ENCODE data around the gene KIAA0319L. TPM values are rescaled to one million over a fixed set of nuclear protein-coding genes. Genes with fewer than 3 reads are reported as not detected.

KIAA0319L gene
- total RNA-seq (2022) = 72.0 and 72.6 TPM in 2 replicates
- Bru-seq, nascent RNA = percentile 81 among the genes with signal in this experiment
- BruChase-seq, experiment 1, labeled RNA remaining after a 6-hour chase = percentile 82 among the genes with signal in this experiment
- percentile 81 among the genes with signal in this experiment for BruChase-seq, experiment 2, labeled RNA remaining after a 2-hour chase
- long read RNA-seq, full-length matches to known transcripts = 18 of 41 reads
- long read RNA-seq, partial matches to known transcripts = 5 of 41 reads
- long read RNA-seq, other reads (novel, unspliced or antisense) = 18 of 41 reads

DNA sequence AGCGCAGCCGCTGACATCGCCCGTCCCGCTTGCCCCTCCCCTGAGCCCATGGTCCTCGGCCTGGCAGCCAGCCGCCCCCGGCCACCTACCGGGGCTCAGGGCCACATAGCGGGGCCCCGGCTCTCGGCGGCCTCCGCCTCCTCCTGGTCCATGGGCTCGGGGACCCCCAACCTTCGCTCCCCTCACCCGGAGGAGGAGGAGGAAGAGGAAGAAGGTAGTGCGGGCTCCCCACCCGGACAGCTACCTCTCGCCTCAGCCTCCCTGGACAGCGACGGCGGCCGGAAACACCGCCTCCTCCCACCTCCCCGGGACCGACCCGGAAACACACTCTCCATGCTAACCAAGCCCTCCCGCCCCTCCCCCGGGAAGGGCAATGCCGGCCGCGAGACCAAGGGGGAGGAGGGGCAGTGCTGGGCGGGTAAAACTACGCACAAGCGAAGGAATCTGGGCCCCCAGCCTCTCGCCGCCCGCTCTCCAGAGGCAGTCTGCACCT, at the start of gene KIAA0319L:
KIAA0319L (minus strand) TSS at position 286 of the 493 bp plus-strand sequence. CDS start 2,912 bp downstream, outside the sequence.
- CTCF ChIA-PET = interaction anchor here (0.6 to 2.6 kb wide), 7 partner anchors 10 to 213 kb away, joined by 3 to 20 read pairs (median 3); partner anchors contain the start of genes CLSPN and TFAP2E
- Mint-ChIP-seq H3K27me3 (ENCODE audit: unreplicated experiment) (no peaks in the 10 kb centered on the region), H3K9me3 (ENCODE audit: low read depth, unreplicated experiment) (no peaks in the 10 kb centered on the region), H3K4me3 (ENCODE audit: low read depth, unreplicated experiment) (peak within 1 kb of the TSS; percentile 96), H3K4me1 (ENCODE audit: low read depth, unreplicated experiment) (peaks cover 23% of the 10 kb centered on the region), H3K27ac (ENCODE audit: unreplicated experiment) (peak within 1 kb of the TSS; percentile 93), H3K36me3 (ENCODE audit: insufficient read depth, unreplicated experiment) (peaks cover 49% of the 10 kb centered on the region)
- intact Hi-C loops (cut with micrococcal nuclease; ENCODE audit: unreplicated experiment) = loop anchor here (2.0 kb wide), 1 partner anchor 106 kb away; no protein-coding TSS in a partner anchor
- TF ChIP-seq, protein P1, sequence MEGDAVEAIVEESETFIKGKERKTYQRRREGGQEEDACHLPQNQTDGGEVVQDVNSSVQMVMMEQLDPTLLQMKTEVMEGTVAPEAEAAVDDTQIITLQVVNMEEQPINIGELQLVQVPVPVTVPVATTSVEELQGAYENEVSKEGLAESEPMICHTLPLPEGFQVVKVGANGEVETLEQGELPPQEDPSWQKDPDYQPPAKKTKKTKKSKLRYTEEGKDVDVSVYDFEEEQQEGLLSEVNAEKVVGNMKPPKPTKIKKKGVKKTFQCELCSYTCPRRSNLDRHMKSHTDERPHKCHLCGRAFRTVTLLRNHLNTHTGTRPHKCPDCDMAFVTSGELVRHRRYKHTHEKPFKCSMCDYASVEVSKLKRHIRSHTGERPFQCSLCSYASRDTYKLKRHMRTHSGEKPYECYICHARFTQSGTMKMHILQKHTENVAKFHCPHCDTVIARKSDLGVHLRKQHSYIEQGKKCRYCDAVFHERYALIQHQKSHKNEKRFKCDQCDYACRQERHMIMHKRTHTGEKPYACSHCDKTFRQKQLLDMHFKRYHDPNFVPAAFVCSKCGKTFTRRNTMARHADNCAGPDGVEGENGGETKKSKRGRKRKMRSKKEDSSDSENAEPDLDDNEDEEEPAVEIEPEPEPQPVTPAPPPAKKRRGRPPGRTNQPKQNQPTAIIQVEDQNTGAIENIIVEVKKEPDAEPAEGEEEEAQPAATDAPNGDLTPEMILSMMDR (IDR thresholded peaks at IDR 0.05; ENCODE audit: unreplicated experiment) = no peak
- peak; percentile 88 for DNase-seq
- BruUV-seq (replicated peaks) = no TSS peak

DNA sequence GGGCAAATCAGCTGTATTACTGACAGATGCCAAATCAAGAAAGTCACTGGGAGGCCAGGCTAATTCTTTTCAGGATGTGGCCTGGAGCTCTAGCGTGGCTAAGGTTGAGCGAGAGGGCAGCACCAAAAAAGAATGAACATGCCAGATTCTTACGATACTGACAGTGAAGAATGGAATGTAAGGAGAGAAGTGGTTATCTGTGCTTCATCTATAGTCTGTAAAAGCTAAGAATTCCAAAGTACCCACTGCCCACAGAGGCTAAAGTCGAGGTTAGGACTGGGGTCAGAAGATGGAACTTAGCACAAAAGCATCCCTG, 48.6 kb upstream of the KIAA0319L start:
- Mint-ChIP-seq H3K4me1 (ENCODE audit: low read depth, unreplicated experiment) (no peaks in the 10 kb centered on the region), H3K27me3 (ENCODE audit: unreplicated experiment) (no peaks in the 10 kb centered on the region), H3K4me3 (ENCODE audit: low read depth, unreplicated experiment) (no peak overlapping the region), H3K9me3 (ENCODE audit: low read depth, unreplicated experiment) (no peaks in the 10 kb centered on the region), H3K27ac (ENCODE audit: unreplicated experiment) (no peak overlapping the region), H3K36me3 (ENCODE audit: insufficient read depth, unreplicated experiment) (peaks cover 31% of the 10 kb centered on the region)
- no TSS peak for BruUV-seq (replicated peaks)
- no peak for DNase-seq
- TF ChIP-seq, protein P1 (IDR thresholded peaks at IDR 0.05; ENCODE audit: unreplicated experiment) = no peak
- CTCF ChIA-PET = no interaction called here
- intact Hi-C loops (cut with micrococcal nuclease; ENCODE audit: unreplicated experiment) = no loop called here

DNA sequence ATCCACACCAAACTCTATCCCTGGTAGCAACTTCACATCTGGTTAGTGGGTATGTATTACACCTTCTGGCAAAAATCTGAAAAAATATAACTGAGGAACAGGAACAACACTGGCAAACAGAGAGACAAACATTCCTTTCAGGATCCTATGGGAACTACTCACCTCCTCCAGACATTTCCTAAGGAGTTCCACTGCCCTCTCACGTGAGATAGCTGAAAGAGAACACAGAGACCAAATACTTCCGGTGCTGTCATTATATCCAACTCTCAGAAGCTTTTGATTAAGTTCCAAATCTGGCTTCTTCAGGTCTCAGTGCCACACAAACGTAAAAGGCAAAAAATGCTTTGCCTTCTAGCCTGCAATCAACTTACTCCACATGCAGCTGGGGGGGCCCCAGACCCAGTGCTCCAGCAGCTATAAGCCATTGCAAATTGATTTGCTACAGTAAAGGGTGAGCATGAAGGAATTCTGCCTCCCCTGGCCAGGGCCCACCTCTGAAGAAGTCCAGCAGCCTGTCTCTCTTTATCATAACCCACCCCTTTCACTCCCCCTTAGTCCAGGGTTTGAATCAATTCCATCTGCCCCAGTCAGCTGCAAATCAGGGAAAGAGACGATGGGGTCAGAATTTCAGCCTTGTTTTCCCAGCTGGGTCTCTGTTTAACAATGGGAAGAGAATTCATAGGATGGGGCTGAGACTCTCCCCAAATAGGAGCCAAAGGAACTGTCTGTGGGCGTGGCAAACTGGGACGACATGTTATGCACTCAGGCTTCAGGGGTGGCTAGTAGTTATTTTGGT, 48.1 kb upstream of the KIAA0319L start:
- H3K9me3 Mint-ChIP-seq (ENCODE audit: low read depth, unreplicated experiment) = no peaks in the 10 kb centered on the region
- no peak overlapping the region for H3K27ac Mint-ChIP-seq (ENCODE audit: unreplicated experiment)
- H3K4me3 Mint-ChIP-seq (ENCODE audit: low read depth, unreplicated experiment) = no peak overlapping the region
- TF ChIP-seq, protein P1 (IDR thresholded peaks at IDR 0.05; ENCODE audit: unreplicated experiment) = no peak
- H3K27me3 Mint-ChIP-seq (ENCODE audit: unreplicated experiment) = no peaks in the 10 kb centered on the region
- DNase-seq = no peak
- CTCF ChIA-PET = no interaction called here
- H3K36me3 Mint-ChIP-seq (ENCODE audit: insufficient read depth, unreplicated experiment) = peaks cover 36% of the 10 kb centered on the region
- intact Hi-C loops (cut with micrococcal nuclease; ENCODE audit: unreplicated experiment) = no loop called here
- no peaks in the 10 kb centered on the region for H3K4me1 Mint-ChIP-seq (ENCODE audit: low read depth, unreplicated experiment)
- no TSS peak for BruUV-seq (replicated peaks)

DNA sequence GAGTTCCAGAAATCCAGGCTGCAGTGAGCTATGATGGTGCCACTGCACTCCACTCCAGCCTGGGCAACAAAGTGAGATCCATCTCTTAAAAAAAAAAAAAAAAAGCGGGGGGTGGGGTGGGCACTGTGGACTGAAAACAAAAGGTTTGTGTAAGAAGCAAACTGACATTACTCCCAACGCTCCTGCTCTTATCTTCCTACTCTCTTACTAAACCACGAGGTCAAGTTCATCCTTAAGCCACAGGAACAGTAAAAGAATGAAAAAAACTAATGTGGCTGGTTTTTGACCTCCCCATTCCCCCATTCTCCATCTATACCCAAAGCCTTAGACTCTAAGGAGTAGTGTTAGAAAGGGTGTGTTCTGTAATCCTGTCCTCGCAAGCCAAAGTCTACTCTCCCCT, 46.7 kb upstream of the KIAA0319L start:
- Mint-ChIP-seq H3K36me3 (ENCODE audit: insufficient read depth, unreplicated experiment) (peaks cover 33% of the 10 kb centered on the region), H3K4me3 (ENCODE audit: low read depth, unreplicated experiment) (no peak overlapping the region), H3K27ac (ENCODE audit: unreplicated experiment) (no peak overlapping the region), H3K4me1 (ENCODE audit: low read depth, unreplicated experiment) (no peaks in the 10 kb centered on the region), H3K9me3 (ENCODE audit: low read depth, unreplicated experiment) (no peaks in the 10 kb centered on the region), H3K27me3 (ENCODE audit: unreplicated experiment) (no peaks in the 10 kb centered on the region)
- BruUV-seq (replicated peaks) = no TSS peak
- TF ChIP-seq, protein P1 (IDR thresholded peaks at IDR 0.05; ENCODE audit: unreplicated experiment) = no peak
- DNase-seq = no peak
- CTCF ChIA-PET = interaction anchor here (0.6 kb wide), 2 partner anchors 165 to 222 kb away, joined by 4 read pairs; no protein-coding TSS in a partner anchor
- intact Hi-C loops (cut with micrococcal nuclease; ENCODE audit: unreplicated experiment) = no loop called here

Measured in Calu3 (cell line).